ENCODE results near the gene CPNE2.

The CPNE2 gene

DNA sequence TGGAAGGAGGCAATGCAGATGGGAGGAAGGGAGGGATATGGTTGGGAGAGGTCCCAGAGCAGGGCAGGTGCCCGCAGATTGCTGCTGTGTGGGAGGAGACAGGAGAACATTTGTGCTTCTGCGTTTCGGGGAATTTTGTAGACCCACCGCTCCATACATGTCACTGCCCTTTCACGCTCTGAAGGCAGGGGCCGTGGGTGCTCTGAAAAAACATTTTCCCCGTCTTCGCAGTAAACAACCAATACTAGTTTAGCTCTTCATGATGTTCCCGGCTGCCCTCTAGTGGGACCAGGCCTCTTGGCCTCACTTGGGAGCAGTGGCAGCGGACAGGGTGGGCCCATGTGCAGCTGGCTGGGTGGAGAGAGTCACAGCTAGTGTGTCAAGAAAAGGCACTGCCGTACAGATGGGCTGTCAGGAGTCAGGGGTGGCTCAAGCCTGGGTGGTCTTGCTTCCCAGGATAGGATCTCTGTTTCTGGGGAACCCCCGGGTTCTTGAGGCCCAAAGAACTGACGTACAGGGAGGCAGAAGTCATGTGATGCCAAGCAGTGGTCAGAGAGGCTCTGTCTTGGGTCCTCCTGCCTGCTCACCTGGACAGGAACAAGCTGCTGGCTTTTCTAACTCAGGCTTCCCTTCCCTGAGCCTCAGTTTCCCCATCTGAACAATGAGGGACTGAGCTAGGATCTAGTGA, 46.5 kb upstream of the CPNE2 start:
- H3K4me1 ChIP-seq (ENCODE audit: insufficient read depth, low read length, severe bottlenecking) = peaks cover 33% of the 10 kb centered on the region
- no peaks in the 10 kb centered on the region for H3K36me3 ChIP-seq (ENCODE audit: insufficient read depth, low read length)
- H3K27me3 ChIP-seq (ENCODE audit: insufficient read depth, low read length) = no peaks in the 10 kb centered on the region
- H3K9me2 ChIP-seq (ENCODE audit: low read depth, low read length) = no peaks in the 10 kb centered on the region
- H3K27ac ChIP-seq (ENCODE audit: low read depth, low read length, poor library complexity, severe bottlenecking) = no peak overlapping the region
- H3K4me2 ChIP-seq (ENCODE audit: low read length) = peak overlapping the region; percentile 37; the same call in 1 of the 2 replicates
- TF ChIP-seq, protein P1, sequence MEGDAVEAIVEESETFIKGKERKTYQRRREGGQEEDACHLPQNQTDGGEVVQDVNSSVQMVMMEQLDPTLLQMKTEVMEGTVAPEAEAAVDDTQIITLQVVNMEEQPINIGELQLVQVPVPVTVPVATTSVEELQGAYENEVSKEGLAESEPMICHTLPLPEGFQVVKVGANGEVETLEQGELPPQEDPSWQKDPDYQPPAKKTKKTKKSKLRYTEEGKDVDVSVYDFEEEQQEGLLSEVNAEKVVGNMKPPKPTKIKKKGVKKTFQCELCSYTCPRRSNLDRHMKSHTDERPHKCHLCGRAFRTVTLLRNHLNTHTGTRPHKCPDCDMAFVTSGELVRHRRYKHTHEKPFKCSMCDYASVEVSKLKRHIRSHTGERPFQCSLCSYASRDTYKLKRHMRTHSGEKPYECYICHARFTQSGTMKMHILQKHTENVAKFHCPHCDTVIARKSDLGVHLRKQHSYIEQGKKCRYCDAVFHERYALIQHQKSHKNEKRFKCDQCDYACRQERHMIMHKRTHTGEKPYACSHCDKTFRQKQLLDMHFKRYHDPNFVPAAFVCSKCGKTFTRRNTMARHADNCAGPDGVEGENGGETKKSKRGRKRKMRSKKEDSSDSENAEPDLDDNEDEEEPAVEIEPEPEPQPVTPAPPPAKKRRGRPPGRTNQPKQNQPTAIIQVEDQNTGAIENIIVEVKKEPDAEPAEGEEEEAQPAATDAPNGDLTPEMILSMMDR (IDR thresholded peaks at IDR 0.05; ENCODE audit: low read length) = peak; percentile 69
- TF ChIP-seq EZH2 (IDR thresholded peaks at IDR 0.05; ENCODE audit: borderline replicate concordance, low read length) = no peak
- no peaks in the 10 kb centered on the region for H4K20me1 ChIP-seq (ENCODE audit: insufficient read depth, low read length)
- H3K9me3 ChIP-seq (ENCODE audit: low read length) = no peaks in the 10 kb centered on the region
- no peak overlapping the region for H3K4me3 ChIP-seq (ENCODE audit: low read depth, low read length, poor library complexity, severe bottlenecking)
- H3K79me2 ChIP-seq (ENCODE audit: insufficient read depth, low read length) = no peaks in the 10 kb centered on the region
- H3K9ac ChIP-seq (ENCODE audit: low read length) = no peak overlapping the region
- H3F3A ChIP-seq (ENCODE audit: insufficient read depth, low read length) = no peaks in the 10 kb centered on the region
- H2AFZ ChIP-seq (ENCODE audit: low read length) = no peak overlapping the region

DNA sequence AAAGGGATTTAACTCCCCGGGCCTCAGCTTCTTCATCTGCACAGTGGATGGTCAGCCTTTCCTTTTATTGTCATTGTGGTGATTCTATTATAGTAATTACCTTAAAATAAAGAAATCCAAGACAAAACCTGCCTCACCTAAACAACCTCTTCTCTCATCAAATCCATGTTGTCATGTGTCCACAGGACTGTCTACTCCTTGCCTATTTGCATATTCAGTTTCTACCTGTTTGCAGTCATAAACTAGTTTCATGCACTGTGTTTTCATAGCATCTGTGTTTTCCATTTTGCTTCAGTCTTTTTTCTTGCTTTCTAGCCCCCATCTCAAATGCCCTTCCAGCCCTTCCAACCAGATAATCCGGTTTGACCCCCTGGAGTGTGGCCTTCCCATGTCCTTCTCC, 44.3 kb upstream of the CPNE2 start:
- Histone ChIP-seq H3K27me3 (ENCODE audit: insufficient read depth, low read length) (no peaks in the 10 kb centered on the region), H4K20me1 (ENCODE audit: insufficient read depth, low read length) (no peaks in the 10 kb centered on the region), H3K27ac (ENCODE audit: low read depth, low read length, poor library complexity, severe bottlenecking) (no peak overlapping the region), H3K9ac (ENCODE audit: low read length) (no peak overlapping the region), H3K4me1 (ENCODE audit: insufficient read depth, low read length, severe bottlenecking) (peaks cover 13% of the 10 kb centered on the region), H3K4me2 (ENCODE audit: low read length) (no peak overlapping the region), H3K36me3 (ENCODE audit: insufficient read depth, low read length) (no peaks in the 10 kb centered on the region), H3K9me2 (ENCODE audit: low read depth, low read length) (no peaks in the 10 kb centered on the region), H3K4me3 (ENCODE audit: low read depth, low read length, poor library complexity, severe bottlenecking) (no peak overlapping the region), H3K79me2 (ENCODE audit: insufficient read depth, low read length) (no peaks in the 10 kb centered on the region), H3F3A (ENCODE audit: insufficient read depth, low read length) (no peaks in the 10 kb centered on the region), H2AFZ (ENCODE audit: low read length) (no peak overlapping the region), H3K9me3 (ENCODE audit: low read length) (no peaks in the 10 kb centered on the region)
- TF ChIP-seq, protein P1 (IDR thresholded peaks at IDR 0.05; ENCODE audit: low read length) = no peak
- no peak for TF ChIP-seq EZH2 (IDR thresholded peaks at IDR 0.05; ENCODE audit: borderline replicate concordance, low read length)

DNA sequence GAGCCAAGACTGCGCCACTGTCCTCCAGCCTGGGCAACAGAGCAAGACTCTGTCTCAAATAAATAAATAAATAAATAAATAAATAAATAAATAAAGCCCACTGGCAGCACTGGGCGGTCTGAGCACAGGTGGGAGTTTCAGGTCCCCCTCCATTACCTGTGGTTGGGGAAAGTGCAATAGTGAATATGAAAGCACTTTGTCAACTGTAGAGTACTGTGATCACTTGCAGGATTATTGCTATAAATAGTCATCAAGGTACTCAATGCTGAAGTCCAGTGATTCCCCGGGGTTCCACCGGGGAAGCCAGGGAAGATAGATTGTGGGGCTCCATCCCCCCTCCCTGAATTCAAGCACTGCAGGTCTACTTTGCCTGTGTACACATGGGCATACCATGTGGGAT, 42.7 kb upstream of the CPNE2 start:
- H3K9me2 ChIP-seq (ENCODE audit: low read depth, low read length) = no peaks in the 10 kb centered on the region
- no peaks in the 10 kb centered on the region for H3K9me3 ChIP-seq (ENCODE audit: low read length)
- H3K36me3 ChIP-seq (ENCODE audit: insufficient read depth, low read length) = no peaks in the 10 kb centered on the region
- TF ChIP-seq, protein P1 (IDR thresholded peaks at IDR 0.05; ENCODE audit: low read length) = no peak
- TF ChIP-seq EZH2 (IDR thresholded peaks at IDR 0.05; ENCODE audit: borderline replicate concordance, low read length) = no peak
- H3K27ac ChIP-seq (ENCODE audit: low read depth, low read length, poor library complexity, severe bottlenecking) = no peak overlapping the region
- H2AFZ ChIP-seq (ENCODE audit: low read length) = no peak overlapping the region
- H4K20me1 ChIP-seq (ENCODE audit: insufficient read depth, low read length) = no peaks in the 10 kb centered on the region
- H3K4me3 ChIP-seq (ENCODE audit: low read depth, low read length, poor library complexity, severe bottlenecking) = no peak overlapping the region
- H3K4me2 ChIP-seq (ENCODE audit: low read length) = no peak overlapping the region
- peaks cover 9% of the 10 kb centered on the region for H3K4me1 ChIP-seq (ENCODE audit: insufficient read depth, low read length, severe bottlenecking)
- H3F3A ChIP-seq (ENCODE audit: insufficient read depth, low read length) = no peaks in the 10 kb centered on the region
- no peak overlapping the region for H3K9ac ChIP-seq (ENCODE audit: low read length)
- H3K27me3 ChIP-seq (ENCODE audit: insufficient read depth, low read length) = no peaks in the 10 kb centered on the region
- no peaks in the 10 kb centered on the region for H3K79me2 ChIP-seq (ENCODE audit: insufficient read depth, low read length)

Data from OCI-LY1 (cell line).